HG03139 (cell line): ENCODE measurements around the gene BRD4.

ENCODE experiments used
- ATAC-seq: cut with Tn5 transposase; IDR thresholded peaks from one replicate; pipeline ENCODE4 v1.9.1; 2021; ENCODE audit not compliant: unreplicated experiment

Gene BRD4

DNA sequence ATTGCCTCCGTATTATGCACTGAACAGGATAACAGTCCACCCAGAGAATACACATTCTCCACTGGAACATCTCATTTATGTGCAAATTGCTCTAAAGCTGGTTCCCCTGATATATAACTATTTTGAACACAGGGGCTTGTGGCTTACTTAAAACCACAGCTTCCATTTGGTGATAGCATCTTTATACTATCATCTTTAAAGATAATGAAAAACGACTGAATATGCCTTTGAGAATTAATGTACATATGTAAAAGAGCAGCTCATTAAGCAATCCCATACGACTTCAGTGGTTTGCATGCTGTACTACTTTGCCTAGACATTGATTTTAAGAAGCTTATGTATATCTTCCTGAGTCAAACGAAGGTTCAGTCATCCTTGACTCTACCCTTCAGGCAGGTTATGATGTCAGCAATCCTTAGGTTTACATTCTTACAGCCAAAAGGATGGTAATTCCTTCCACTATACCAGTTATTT is 40.8 kb downstream of the BRD4 start:
- no peak for ATAC-seq

DNA sequence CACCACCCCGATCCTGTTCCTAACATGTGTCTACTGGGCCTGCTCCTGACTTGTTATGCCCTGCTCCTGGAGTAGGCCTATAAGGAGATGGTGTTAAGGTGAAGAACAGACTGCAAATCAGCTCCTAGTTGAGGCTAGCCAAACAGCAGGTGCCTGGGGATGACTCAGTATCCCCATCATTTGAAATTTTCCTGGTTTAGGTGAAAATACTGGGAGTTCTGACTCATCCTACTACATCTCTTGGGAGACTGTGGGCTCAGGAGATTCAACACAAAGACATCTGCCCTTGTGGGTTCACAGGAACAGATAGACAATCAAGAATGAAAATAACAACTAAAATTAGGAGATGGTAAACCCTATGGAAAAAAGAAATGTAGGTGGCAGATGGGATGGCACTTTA is 41.2 kb downstream of the BRD4 start:
- no peak for ATAC-seq

DNA sequence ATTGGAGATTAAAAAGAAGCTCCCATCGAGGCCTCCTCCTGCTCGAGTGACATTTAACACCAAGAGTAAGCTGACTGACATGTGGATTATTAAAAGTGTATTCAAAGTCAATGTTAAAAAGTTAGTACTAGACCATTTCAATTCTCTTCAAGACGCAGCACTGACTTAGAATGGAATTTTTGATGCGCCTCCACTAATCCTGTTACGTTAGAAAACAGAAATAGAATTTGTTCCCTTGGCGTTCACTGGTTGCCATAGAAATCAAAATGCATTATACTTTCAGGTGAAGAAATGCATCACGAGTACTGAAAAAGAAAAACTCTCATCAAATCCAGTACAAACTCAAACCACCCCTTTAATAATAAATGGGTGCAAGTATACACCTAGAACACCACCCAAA is 42.2 kb downstream of the BRD4 start:
- ATAC-seq: no peak

DNA sequence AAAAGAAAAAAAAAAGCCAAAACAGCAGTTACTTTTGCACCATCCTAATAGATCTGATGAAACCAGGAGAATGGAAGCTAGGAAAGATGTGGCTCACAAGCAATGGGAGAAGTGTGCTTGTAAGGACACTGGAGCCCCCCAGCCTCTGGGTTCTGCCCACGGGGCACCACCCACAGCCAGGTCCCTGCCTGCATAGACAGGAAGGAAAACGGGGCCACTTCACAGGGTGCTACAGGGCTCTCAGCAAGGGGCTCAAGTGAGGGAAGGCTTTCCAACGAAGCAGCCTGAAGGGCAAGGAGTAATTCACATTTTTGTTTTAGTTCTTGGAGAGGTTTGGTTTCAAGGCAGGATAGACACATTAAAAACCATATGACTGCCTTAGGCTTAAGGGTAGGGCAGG is 42.7 kb downstream of the BRD4 start:
- ATAC-seq: no peak

DNA sequence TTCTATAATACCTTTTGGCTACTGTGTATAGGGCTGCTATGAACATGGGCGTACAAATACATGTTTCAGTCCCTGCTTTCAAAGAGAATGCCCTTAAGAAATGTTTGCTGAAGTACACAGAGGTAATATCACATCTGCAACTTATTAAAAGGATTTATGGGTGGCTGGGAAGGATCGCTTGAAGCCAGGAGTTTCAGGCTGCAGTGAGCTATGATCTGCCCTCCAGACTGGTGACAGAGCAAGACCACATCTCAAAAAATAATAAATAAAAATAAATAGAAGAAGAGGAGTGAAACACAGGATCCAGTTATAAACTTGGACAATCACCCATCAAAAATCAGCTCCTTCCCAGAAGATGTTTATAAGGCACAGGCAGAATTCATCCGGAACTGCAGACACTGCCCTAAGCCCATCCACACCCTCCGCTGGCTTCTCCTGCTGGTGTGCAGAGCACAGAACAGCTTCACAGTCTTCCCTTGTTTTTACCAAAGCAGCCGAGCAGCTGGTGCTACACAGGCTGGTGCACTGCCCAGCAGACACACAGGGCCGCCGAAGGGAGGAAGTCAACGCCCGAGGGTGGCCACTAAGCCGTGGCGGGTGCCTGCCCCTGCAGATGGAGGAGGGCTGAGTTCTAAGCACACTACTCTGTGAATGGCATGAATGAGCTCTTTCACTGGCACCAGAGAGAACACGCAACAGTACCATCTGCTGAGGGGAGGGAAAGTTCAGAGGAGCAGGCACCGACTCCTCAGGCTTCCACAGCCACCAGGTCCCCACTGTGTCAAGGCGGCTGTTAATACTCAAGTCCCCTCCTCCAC is 44.0 kb downstream of the BRD4 start:
- no peak for ATAC-seq

DNA sequence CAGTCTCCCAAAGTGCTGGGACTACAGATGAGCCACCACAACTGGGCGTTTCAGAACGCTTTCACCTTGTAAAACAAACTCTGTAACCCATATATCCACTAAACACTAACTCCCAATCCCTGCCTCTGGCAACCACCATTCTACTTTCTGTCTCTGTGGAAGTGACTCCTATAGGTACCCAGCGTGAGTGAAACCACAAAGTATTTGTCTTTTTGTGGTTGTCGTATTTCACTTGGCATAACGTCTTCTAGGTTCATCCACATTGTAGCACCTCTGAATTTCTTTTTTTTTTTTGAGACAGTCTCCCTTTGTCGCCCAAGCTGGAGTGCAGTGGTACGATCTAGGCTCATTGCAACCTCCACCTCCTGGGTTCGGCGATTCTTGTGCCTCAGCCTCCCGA is 44.8 kb downstream of the BRD4 start:
- no peak for ATAC-seq

DNA sequence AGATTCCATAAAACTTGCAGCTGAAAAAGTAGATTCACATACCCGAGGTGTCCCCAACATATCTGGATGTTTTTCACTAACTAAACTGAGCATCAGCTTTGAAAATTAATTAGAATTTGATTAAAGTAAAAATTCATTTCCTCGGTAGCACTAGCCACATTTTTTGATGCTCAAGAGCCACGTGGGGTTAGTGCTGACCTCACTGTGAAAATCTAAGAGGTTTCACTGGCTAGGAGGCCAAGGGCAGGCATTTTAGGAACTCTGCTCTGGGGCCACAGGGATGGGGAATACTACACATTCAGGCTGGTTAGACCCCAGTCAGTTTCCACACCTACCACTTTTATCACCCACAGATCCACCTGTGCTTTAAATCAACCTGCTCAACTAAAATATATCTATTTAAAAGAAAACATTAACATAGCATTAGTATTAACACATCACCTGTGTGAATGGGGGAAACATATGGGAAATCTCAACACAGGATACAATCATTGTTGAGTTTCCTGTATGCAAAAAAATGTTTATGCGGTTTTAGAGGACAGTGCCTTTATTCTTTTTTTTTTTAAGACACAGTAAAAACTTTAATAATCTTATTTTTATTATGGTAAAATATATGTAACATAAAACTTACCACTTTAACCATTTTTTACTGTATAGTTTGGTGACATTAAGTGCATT is 45.5 kb downstream of the BRD4 start:
- no peak for ATAC-seq

DNA sequence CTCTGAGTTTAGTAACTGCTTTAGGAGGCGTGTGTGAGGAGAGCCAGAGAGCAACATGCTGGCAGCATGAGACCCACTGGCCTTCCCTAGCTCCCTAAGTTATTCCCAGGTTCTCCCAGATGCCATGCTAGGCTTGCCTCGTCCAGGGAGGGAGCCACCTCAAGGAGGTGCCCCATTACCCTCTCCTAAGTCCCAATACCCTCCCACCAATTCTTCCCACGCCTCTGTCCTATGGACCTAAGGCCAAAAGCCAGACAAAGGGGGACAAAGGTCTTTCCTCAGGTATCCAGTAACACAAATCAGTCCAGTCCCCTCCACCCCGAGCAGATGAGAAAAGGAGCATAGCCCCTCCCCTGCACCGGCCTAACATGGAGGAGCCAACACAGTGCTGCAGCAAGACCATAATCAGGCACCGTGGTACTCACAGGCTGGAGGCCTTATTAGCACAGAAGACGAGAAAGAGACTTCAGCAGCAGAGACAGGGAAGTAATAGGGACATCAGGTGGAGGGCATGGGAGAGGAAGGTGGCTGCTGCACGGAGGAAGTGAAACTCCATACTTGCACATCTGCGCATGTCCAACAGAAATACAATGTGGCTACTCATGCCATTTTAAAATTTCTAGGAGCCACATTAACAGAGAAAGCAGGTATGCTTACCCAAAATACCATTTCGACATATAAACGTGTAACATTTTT is 46.3 kb downstream of the BRD4 start:
- ATAC-seq: no peak

DNA sequence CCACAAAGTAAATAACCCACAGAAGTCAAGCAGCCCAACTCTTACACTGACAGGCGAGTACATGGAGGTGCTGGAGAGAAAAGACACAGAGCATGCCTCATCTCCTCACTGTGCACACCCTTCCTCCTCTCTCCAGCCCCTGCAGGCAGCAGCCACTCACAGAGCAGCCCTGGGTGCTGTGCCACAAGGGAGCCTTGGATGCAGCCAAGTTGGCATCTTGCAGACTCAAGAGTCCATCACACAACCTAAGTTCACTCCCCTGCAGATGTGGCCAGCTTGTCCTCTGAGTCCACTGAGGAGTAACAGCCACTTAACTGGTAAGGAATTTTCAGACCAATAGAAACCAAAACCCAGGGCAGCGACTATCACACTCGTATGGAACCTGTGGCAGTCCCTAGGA is 47.4 kb downstream of the BRD4 start:
- no peak for ATAC-seq

DNA sequence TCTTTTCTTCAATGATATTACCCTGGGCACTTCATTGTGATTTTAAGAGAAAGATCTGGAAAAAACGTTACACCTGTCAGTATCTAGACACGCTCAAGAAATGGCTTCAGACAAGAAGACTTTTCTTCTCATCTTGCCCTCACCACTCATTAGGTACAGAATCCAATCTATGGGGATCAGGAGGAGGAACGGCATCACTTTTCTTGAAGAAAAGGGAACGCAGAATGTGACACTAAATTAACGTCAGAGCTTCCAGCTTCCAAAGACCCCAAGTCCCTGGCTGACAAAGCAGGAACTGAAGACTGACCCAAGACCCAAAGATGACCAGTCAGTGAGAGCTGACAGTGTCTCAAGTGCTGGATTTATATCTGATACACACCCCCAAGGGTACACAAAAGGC is 48.2 kb downstream of the BRD4 start:
- no peak for ATAC-seq

DNA sequence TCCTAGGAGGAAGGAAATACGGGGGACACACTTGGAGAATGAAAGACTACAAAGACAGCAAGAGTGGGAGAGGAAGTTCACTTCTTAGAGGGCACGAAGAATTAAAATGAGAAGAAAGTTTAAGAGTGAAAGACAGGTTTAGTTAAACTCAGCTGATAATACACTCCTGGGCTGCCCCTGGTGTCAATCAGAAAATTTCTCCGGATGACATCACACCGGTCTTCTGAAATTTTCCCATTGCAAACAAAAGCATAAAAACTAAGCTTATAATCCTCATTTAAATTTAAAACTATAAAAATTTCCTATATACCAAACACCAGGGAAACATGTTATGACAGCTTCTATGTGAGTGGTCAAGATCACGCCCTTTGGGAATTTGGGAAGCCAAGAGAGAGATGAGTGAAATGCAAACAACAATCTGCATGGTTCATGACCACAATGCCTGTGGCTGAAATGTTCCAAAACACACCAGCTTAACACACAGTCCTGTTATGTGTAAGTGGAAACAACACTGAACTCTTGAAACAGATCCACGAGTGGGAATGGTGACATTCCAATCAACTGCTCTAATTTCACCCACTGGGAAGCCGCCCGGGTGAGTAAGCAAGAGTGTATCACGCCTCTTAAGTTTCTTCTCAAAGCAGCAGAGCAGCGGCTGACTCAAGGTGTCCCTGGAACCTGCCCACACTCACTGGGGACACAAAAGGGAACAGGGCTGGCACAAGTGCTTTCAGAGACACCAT is 49.0 kb downstream of the BRD4 start:
- no peak for ATAC-seq

DNA sequence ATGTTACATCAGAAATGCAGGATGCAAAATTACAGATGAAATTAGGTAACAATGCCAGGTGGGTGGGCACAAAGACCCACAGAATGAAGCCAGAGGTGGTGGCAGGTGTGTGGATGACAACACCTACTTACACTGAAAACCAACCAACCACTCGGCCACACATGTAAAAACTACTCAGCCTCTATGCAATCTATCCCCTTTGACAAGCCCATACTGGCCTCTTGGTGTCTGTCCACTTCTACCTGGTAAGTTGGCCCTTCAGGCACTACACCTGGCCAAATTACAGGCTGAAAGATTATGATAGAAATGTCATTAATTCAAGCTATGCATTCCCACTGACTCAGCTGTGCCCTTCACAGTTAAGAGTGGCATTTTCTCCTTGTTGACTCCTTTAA is 50.0 kb downstream of the BRD4 start:
- ATAC-seq: no peak

DNA sequence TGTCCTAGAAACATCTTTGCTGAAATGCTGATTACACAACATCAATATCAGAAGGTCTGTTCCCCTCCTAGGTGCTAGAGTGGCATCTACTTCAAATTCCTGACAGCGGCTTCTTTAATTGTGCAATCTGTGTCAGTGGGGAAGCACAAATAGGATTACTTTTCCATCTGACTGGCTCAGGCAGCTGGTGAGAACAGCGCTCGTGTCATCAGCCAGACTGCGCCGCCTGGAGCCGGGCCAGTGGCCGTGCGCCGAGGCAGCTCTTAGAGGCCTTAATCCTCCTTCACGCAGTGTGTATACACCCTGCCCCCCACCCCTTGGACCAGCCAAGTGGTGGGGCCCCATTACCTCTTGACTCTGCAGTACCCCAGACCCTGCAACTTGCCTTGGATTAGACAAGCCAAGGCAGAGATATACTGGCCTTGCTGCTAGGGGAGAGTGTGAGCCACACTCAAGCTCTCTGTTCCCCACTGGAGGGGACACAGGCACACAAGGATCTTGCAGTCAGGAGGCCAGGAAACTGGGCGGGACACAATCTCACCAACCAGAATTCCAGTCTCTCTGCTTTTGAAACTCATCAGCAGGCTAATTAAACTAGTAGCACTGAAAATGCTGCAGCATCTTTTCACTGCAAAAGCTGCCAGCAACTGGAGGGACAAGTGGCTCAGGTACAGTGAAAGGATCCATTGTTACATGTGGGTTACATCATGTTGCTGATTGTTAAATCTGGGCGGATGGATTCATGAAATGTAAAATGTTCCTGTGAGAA is 51.2 kb downstream of the BRD4 start:
- no peak for ATAC-seq

DNA sequence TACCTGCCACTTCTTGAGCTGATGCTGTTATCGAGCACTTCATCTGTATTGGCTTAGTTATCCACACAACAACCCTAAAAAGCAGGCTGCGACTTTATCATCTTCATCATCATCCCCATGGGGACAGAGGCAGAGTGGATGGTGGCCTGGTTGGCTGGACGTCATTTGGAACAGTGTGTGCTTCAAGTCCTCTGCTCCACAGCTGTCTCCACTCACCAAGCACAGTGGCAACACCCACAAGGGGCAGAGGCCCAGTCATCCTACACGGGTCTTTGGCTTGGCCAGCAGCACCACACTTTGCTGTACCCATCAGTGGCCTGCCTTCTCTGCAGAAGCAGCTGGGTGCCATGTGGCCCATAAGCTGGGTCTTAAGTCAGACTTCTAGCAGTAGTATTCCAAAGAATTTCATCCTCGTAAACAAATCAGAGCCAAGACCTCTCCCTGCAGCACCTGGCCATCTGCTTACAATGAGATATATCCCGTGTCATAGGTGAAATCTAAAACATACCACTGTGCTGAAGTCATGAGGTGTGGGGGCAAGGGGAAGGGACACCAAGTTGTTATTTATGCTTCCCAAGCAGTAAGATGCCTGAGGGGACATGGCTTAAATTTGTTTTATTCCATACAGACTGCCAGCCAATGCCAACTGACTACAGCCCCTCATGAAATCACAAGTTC is 52.2 kb downstream of the BRD4 start:
- no peak for ATAC-seq

DNA sequence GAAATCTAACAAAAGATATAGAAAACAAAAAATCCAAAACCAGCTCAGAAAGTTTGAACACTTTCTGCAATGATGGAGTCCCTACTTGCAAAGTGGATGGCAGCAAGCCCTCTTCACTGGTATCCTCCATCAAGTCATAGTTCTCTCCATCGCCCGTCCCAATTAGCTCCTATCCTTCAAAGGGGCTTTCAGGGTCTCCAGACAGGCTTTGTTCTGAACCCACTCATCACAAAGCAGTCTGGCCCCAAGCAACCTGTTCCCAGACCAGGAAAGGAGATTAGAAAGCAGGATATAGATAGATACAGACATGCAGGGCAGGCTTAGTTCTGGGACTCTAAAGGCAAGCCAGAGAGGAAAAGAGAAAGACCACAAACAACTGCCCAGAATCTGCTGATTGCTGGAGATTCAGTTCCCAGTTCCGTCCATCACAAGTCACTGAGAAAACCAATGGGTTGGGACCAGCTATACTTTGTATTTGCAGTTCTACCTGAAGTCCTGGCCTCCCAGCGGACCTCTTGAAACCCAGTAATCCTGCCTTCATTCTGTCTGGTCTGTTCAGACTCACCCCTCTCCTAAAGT is 52.9 kb downstream of the BRD4 start:
- ATAC-seq: no peak

DNA sequence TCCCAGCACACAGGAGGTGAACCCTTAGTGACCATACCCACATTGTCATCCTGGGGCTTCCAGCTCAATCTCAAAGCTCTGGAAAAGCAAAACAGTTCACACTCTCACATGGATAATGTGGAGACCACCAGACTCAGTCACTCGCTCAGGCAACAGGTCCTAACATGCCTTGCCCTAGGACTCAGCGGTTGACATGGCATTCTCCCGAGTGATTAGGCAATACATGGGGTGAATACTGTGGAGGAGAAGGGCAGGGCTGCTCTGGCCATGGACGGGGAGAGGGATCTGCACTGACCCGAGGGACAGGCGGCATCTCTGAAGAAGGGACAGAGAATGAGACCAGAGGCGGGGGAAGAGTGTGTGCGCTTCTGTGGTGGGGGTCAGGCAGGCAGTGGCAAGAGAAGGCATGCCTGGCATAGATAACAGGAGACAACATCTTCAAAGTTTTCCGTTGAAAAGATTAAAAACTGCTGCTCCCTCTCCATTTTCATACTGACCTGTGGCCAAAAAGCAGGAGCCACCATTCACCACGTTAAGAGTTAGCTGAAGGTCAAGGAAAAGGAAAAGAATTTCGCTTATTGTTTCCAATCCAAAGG is 55.6 kb downstream of the BRD4 start:
- no peak for ATAC-seq

DNA sequence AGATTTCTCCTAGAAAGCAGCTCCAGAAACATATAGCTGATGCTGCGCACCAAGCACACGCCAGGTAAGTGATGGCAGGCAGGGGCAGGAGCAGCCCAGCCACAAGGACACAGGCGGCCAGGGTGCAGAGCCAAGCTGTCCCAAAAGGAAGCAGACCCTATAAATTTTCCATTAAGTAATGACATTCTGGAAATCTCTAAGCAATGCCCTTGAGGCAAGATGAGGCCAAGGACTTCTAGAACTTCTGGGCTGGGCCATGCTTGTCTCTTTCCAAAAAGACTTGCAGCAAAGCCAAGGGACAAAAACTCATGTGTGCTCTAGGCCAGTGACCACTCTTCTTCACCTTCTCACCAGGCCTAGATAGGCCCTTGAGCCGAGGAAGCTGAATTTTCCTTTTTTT is 57.9 kb downstream of the BRD4 start:
- ATAC-seq: no peak

DNA sequence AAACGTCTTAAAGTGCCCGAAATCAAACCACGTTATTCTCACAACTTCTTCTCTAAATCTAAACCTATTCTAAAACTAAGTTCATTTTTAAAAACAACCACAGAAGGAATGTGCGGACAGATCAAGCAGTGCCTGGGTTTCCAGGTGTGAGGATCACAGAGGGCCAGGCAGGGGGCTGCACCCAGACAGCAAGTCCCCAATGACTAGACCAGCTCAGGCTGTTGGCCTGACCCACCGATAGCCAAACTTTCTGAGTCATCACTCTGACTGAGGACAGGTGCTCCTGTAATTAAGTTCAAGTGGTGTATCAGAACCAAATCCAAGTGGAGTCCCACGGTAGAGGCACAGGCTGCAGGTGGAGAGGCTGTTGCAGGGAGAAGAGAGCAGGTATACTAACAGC is 62.5 kb downstream of the BRD4 start:
- no peak for ATAC-seq

DNA sequence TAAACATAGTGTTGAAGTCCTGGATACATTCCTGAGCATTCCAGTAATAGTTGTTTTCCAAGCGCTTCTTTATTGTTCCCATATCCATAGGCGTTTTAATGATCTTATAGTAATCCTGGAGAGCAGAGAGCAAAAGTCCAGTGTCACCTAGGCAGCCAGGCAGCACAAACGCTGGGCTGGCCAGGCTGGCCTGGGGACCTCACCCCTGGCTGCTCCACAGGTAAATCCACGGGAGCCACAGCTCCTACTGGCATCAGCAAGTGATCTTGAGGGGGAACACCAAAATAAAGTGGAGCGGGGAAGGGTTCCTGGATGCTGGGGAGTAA is 63.4 kb downstream of the BRD4 start:
- no peak for ATAC-seq
